NCI-H526 treated with DMSO at 0.1 percent for 48 hours (cell line): ENCODE measurements around the gene CYP4B1.

Experiments
- DNase-seq: peaks from one replicate; lab custom pipeline; 2025; lab: John Stamatoyannopoulos, UW

The CYP4B1 gene

GRCh38 chr1:46797696-46798470, 963 bp upstream of the CYP4B1 start:
- DNase-seq, result no peak

DNA sequence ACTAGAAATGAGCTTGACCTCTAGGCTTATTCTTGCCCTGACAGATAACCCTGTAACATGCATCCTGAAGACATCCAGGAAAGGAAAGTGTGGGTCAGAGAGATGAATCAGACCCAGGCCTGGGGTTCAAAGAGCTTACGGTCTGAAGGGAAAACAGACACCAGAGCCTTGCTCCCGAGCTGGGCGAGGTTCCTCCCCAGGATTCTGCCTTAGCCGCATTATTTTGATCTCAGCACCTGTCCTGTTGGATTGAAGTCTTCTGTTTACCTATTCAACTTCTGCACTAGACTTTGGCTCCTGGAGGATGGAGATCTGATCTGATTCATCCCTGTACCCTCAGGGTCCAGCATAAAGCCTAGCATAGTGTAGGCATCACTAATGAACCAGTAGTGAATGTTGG, 1.9 kb downstream of the CYP4B1 start:
- DNase-seq, result no peak

- no peak for DNase-seq
Measured at GRCh38 chr1:46801323-46802055, 2.6 kb downstream of the CYP4B1 start.

DNA sequence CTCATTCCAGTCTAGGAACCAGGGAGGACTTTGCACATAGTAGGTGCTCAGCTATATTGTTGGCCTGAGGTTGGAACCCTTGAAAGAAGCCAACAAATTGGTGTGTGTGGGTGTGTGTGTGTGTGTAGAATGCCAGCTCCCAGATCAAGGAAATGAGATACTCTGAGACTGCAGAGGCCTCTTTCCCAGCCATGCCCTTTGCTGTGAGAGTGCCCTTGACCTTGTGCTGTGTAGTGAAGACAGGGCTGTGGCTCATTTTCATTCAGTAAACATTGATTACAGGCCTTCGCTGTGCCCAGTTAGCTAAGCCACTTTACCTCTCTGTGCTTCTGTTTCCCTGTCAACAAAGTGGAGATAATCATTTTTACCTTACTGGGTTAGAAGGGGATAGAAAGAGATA, 3.2 kb downstream of the CYP4B1 start:
- DNase-seq, result no peak

- DNase-seq, result no peak
Measured at GRCh38 chr1:46802901-46803574, 4.2 kb downstream of the CYP4B1 start.

DNA sequence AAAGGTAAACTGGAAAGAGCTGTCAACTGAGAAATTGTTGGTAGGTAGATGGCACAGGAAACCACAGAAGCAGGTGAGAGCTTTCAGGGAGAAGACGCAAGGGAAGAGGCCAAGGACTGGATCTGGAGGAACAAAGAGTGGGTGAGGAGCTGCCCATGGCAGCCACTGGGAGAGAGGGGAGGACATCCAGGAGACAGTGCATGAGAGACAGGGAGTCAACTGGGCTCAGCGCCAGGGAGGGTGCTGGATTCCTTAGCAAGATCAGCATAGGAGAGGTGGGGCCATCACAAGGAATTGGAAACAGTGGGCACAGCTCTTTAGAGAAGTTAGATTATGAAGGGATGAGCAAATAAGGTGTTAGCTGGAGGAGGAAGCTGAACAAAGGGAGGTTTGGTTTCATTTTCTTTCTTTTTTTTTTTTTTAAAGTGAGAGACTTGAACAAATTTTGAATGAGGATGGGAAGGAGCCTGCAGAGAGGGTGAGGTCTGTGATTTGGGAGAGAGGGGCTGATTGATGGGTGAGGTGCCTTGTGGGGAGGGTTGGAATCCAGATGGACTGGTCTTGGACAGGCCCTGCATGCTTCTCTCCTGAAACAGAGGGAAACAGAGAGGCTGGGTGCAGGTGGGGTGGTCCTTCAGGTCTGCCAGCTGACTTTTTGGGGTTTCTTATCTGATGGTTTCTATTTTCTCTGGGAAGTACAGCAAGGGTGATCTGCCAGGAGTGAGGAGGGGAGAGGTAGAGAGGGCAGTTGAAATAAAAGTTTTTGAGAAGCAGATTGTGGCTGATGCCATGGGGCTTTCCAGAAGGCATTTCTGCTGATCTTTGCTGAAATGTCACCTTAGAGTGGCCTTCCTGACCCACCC, 5.4 kb downstream of the CYP4B1 start:
- no peak for DNase-seq

GRCh38 chr1:46804926-46805325, 6.1 kb downstream of the CYP4B1 start:
- DNase-seq, result no peak

DNA sequence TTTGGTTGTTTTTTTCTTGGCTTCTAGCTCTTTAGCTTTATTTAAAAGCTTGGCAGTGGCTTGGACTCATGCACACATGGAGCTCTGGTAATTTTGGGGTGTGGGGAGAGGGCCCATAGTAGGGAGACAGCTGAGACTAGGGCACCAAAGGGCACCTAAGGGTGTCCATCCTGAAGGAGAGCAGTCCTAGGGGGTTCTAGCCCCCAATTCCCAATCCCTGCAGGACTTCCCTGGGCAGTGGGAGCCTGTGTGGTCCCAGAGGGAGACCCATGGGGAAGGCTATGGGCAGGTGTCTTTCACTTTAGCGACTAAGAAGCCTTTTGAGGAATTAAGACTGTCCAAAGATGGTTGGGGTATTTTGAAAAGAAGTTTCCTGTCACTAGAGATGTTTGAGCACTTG, 6.9 kb downstream of the CYP4B1 start:
- DNase-seq, result no peak

- DNase-seq, result no peak
Measured at GRCh38 chr1:46806196-46807020, 7.6 kb downstream of the CYP4B1 start.

- DNase-seq, result no peak
Measured at GRCh38 chr1:46807046-46807972, 8.5 kb downstream of the CYP4B1 start.

GRCh38 chr1:46809071-46809470, 10.2 kb downstream of the CYP4B1 start:
- no peak for DNase-seq

DNA sequence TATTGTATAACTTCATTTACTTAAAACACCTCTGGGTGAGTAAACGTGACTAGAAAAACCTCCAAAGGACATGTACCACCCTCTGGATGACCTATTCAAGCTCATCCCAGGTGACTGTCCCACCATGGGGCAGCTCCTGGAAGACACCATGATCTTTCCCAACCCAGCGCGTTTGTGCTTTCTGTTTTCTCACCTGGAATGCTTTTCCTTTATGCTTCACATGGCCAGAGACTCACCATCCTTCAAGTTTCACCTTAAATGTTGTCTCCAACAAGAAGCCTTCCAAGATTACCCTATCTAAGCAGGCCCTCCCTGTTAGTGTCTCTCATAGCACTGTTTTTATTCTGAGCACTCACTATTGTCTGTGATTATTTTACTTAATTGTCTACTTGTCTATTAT, 11.1 kb downstream of the CYP4B1 start:
- no peak for DNase-seq

DNA sequence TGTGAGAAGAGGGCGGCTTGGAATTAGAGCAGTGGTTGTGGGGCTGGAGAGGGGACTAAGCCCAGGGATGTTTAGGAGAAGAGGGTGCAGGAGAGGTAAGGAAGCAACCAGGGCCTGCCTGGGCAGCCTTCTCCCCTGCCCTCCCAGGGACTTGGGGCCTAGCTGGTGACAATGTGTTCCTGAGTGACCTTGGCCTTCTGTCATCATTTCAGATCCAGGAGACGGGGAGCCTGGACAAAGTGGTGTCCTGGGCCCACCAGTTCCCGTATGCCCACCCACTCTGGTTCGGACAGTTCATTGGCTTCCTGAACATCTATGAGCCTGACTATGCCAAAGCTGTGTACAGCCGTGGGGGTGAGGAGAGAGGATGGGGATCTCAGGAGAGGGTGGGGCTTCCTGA, 11.8 kb downstream of the CYP4B1 start:
- DNase-seq, result no peak

DNA sequence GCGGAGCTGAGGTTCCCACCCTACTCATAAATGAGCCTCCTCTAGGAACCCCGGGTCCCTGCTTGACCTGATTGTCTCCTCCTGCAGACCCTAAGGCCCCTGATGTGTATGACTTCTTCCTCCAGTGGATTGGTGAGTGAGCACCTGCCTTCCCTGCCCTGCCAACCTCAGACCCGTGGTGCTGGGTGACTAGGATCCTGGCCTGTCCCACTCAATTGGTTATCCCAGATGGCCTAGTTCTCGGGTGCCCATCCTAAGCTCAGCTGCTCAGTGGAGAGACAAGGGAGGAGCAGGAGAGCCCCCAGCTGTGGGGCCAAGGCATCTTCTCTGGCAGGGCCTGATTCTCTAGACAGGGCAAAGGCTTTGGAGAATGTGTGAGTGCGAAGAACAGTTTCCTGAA, 12.2 kb downstream of the CYP4B1 start:
- no peak for DNase-seq

DNA sequence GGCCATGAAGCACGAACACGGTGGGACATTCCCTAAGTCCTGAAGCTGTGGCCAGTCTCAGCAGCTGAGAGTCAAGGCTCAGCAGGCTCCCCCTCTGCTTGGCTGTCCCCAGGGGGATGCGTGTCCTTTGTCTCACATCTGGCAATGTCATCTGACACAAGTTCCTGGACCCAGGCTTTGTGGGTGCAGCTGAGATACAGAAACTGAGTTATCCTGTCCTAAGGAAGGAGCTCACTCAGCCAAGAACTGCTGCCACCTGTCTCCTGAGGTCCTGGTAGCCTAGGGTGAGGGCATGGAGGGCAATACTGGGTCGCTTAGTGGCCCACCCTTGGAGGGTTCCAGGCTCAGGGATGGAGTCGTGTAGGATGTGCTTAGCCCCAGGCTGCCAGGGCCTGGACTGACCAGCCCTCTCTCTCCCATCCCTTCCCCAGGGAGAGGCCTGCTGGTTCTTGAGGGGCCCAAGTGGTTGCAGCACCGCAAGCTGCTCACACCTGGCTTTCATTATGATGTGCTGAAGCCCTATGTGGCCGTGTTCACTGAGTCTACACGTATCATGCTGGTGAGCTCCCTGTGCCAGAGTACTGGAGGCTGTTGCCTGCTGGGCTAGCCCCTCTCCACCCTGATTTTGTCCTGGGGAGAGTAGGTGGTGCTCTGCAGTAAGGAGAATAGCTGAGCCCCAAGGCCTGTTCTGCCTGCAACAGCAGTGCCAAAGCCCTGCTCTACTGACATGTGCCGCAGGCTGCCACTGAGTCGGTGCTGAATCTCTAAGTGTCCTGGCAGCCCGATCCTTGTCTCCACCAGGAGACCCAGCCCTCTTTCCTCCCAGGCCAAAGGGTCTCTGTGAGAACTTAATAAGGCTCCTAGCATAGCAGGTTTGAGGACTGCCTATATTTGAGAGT, 13.5 kb downstream of the CYP4B1 start:
- no peak for DNase-seq

DNA sequence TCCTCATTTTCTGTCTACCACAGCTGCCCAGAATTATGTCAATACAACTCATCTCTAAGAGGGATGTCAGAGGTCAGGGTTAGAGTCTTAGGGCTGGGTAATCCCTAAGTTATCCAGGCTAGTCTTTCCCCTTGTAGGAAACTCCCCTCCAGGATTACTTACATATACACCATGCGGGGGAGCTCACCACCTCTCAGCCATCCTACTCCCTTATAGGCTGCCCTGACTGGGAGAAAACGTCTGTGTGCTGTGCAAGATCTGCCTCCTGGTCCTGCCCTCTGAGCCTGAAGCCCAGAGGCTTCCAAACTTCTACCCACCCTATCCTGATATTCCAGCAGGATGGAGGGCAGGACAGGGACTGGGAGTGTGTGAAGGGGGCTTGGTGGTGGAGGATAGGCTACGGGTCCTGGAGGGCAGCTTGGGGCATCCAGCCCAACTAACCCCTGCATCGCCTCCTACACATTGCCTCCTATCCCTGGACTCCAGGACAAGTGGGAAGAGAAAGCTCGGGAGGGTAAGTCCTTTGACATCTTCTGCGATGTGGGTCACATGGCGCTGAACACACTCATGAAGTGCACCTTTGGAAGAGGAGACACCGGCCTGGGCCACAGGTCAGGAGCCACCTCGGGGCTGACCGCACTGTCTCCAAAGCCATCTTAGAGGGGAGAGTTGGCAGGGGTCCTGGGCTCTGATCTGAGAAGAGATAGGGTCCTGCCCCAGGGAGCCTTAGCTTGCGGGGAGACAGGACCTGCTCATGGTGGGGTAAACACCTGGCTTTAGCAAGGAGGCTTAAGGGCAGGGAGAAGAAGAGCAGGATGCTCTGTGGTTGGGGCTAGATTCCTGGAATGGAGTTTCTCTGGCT, 14.4 kb downstream of the CYP4B1 start:
- no peak for DNase-seq

DNA sequence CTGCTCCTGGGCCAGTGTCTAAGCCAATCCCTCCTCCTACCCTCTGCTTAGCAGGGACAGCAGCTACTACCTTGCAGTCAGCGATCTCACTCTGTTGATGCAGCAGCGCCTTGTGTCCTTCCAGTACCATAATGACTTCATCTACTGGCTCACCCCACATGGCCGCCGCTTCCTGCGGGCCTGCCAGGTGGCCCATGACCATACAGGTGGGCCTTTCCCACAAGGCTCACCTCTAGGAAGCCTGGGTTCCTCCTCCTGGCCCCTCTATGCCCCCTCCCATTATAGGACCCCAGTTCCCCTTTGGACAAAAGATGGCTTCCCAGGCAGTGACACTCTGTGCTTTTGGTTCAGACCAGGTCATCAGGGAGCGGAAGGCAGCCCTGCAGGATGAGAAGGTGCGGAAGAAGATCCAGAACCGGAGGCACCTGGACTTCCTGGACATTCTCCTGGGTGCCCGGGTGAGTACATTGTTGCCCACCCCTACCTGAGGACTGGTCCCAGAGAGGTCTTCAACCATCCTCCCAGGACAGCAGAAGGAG, 15.1 kb downstream of the CYP4B1 start:
- DNase-seq, result no peak

DNA sequence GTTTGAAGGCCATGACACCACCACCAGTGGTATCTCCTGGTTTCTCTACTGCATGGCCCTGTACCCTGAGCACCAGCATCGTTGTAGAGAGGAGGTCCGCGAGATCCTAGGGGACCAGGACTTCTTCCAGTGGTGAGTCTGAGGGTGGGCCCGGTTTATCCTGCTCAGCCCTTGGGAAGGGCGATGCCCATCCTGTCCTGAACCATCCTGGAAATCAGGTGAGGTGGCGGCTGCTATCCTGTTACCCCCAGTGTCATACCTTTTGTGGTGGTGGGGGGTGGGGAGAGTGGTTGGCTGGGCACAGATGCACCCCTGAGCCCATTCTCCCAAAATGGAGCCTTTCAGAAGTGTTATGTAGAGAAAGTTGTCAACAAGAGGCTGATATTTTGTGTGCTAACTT, 16.3 kb downstream of the CYP4B1 start:
- DNase-seq, result no peak
